HCT116 (cell line): ENCODE results near the gene ANKRD33. TPM values are rescaled to one million over a fixed set of nuclear protein-coding genes. Genes with fewer than 3 reads are reported as not detected.
A peak's percentile ranks its signal among the peaks of the same experiment; 100 is the strongest.

Experiments used
- ATAC-seq: fragments of 200-7000 bp; cut with Tn5 transposase; 2 replicates; pipeline ENCODE4 v1.9.1; 2020; ENCODE audit warnings: mild to moderate bottlenecking, moderate library complexity
- BruUV-seq: library from RNA; stranded (reverse); fragments of 400-500 nt; replicated peaks from 2 replicates; lab custom pipeline; 2021; lab: Mats Ljungman, UMichigan
- CTCF ChIA-PET: fragments of 300-600 bp; sonication (Branson Sonifier 250); formaldehyde crosslinking; loops from one replicate; lab custom pipeline; 2021; ENCODE audit warnings: antibody characterized with exemption; lab: Charles Lee
- POLR2A ChIA-PET: fragments of 300-600, 350-600 bp; sonication (Branson Sonifier 250); formaldehyde crosslinking; loops from one replicate; lab custom pipeline; 2021; ENCODE audit warnings: antibody characterized with exemption; lab: Charles Lee
- RAD21 ChIA-PET, 2 experiments: fragments of 300-600 bp; sonication (Branson Sonifier 250); formaldehyde crosslinking; loops; one replicate each; lab custom pipeline; 2023; ENCODE audit warnings: low total read pairs in 2 of 2; ENCODE audit not compliant: uncharacterized antibody in 2 of 2, unreplicated experiment in 2 of 2, low non-redundant PET in 1 of 2; lab: Charles Lee
- DNase-seq: peaks from one replicate; pipeline ENCODE4 v3.0.0-alpha.2; 2010; ENCODE audit warnings: low read depth, low spot score
- H2AFZ ChIP-seq: fragments of 200-600 bp; shearing (Covaris generic), sonication (generic); 2 replicates; pipeline ENCODE4 v1.6.1; 2017; ENCODE audit warnings: low read depth, mixed run types, mixed read lengths, antibody characterized with exemption, low read length; ENCODE audit not compliant: poor library complexity, severe bottlenecking
- H3K27ac ChIP-seq: 2 replicates; pipeline ENCODE4 v1.5.1; 2012; ENCODE audit warnings: low read depth, low read length
- H3K27me3 ChIP-seq: fragments of 200-600 bp; sonication (generic); 2 replicates; pipeline ENCODE4 v1.6.1; 2016; ENCODE audit warnings: mixed run types, low read length, mixed read lengths; ENCODE audit not compliant: insufficient read depth
- H3K36me3 ChIP-seq, 2 experiments: fragments of 200-500 bp in 1 of 2; fragments of 200-600 bp in 1 of 2; sonication (Bioruptor generic) in 1 of 2; sonication (generic) in 1 of 2; 2 replicates each; pipeline versions ENCODE4 v1.5.1 to v1.6.1; 2014 to 2016; ENCODE audit warnings: low read length in 2 of 2, inconsistent platforms in 1 of 2, mixed read lengths in 1 of 2, mixed run types in 1 of 2; ENCODE audit not compliant: insufficient read depth in 2 of 2, control insufficient read depth in 1 of 2
- H3K4me1 ChIP-seq, 2 experiments: fragments of 200-600 bp in 1 of 2; sonication (generic) in 1 of 2; 2 replicates each; pipeline versions ENCODE4 v1.5.1 to v1.6.1; 2012 to 2017; ENCODE audit warnings: low read length in 2 of 2, inconsistent platforms in 1 of 2, mild to moderate bottlenecking in 1 of 2, mixed read lengths in 1 of 2, mixed run types in 1 of 2, moderate library complexity in 1 of 2; ENCODE audit not compliant: insufficient read depth in 2 of 2, control insufficient read depth in 1 of 2
- H3K4me2 ChIP-seq: fragments of 200-600 bp; sonication (generic); 2 replicates; pipeline ENCODE4 v1.6.1; 2017; ENCODE audit warnings: mixed run types, low read length, mixed read lengths
- H3K4me3 ChIP-seq, 2 experiments: fragments of 200-600 bp in 1 of 2; sonication (generic) in 1 of 2; replicated peaks in 1 of 2; 2 replicates each; pipeline ENCODE4 v1.5.1; 2011 to 2016; ENCODE audit warnings: low read length in 2 of 2, control low read depth in 1 of 2, low read depth in 1 of 2, mild to moderate bottlenecking in 1 of 2, mixed read lengths in 1 of 2, mixed run types in 1 of 2
- H3K79me2 ChIP-seq: fragments of 200-600 bp; sonication (generic); 2 replicates; pipeline ENCODE4 v1.6.1; 2017; ENCODE audit warnings: mild to moderate bottlenecking, mixed run types, low read length, moderate library complexity, mixed read lengths; ENCODE audit not compliant: insufficient read depth
- H3K9ac ChIP-seq: fragments of 200-600 bp; sonication (generic); 2 replicates; pipeline ENCODE4 v1.6.1; 2016; ENCODE audit warnings: low read length, mixed read lengths
- H3K9me2 ChIP-seq: fragments of 200-600 bp; sonication (generic), shearing (Covaris generic); 2 replicates; pipeline ENCODE4 v1.6.1; 2017; ENCODE audit warnings: mixed run types, mild to moderate bottlenecking, moderate library complexity; ENCODE audit not compliant: insufficient read depth
- H3K9me3 ChIP-seq, 2 experiments: fragments of 200-500 bp in 1 of 2; fragments of 200-600 bp in 1 of 2; sonication (Bioruptor generic) in 1 of 2; sonication (generic) in 1 of 2; 2 replicates each; pipeline ENCODE4 v1.6.1; 2014 to 2017; ENCODE audit warnings: low read length in 2 of 2, mixed read lengths in 2 of 2, inconsistent platforms in 1 of 2, low read depth in 1 of 2, mild to moderate bottlenecking in 1 of 2, mixed run types in 1 of 2, moderate library complexity in 1 of 2; ENCODE audit not compliant: control insufficient read depth in 1 of 2, insufficient read depth in 1 of 2
- H4K20me1 ChIP-seq: fragments of 200-600 bp; sonication (generic), shearing (Covaris generic); 2 replicates; pipeline ENCODE4 v1.6.1; 2017; ENCODE audit warnings: mixed run types, mild to moderate bottlenecking, moderate library complexity; ENCODE audit not compliant: insufficient read depth
- ATF3 ChIP-seq: IDR thresholded peaks from 2 replicates; pipeline ENCODE4 v1.6.1; 2012
- CBX3 ChIP-seq: IDR thresholded peaks from 2 replicates; pipeline ENCODE4 v1.6.1; 2012; ENCODE audit warnings: low read depth
- CTCF ChIP-seq, 3 experiments: fragments of 200-600 bp in 1 of 3; sonication (generic) in 1 of 3; IDR thresholded peaks in 2 of 3; conservative IDR thresholded peaks in 1 of 3; 2 replicates each; pipeline ENCODE4 v1.5.1; 2012 to 2017; ENCODE audit warnings: low read depth in 2 of 3, low read length in 2 of 3, antibody characterized with exemption in 1 of 3, borderline replicate concordance in 1 of 3, control low read depth in 1 of 3, mild to moderate bottlenecking in 1 of 3, mixed read lengths in 1 of 3, mixed run types in 1 of 3, moderate library complexity in 1 of 3; ENCODE audit not compliant: insufficient read depth in 1 of 3
- EGR1 ChIP-seq: IDR thresholded peaks from 2 replicates; pipeline ENCODE4 v1.6.1; 2012; ENCODE audit warnings: low read depth
- ELF1 ChIP-seq: IDR thresholded peaks from 2 replicates; pipeline ENCODE4 v1.6.1; 2012; ENCODE audit warnings: low read depth, borderline replicate concordance
- EZH2 ChIP-seq: fragments of 200-600 bp; sonication (generic); IDR thresholded peaks from 2 replicates; pipeline ENCODE4 v1.6.1; 2017; ENCODE audit warnings: antibody characterized with exemption, mixed run types
- EZH2phosphoT487 ChIP-seq: fragments of 200-600 bp; IDR thresholded peaks from 2 replicates; pipeline ENCODE4 v1.6.1; 2018; ENCODE audit warnings: antibody characterized with exemption, borderline replicate concordance
- FOSL1 ChIP-seq: IDR thresholded peaks from 2 replicates; pipeline ENCODE4 v1.6.1; 2012; ENCODE audit warnings: low read depth
- JUND ChIP-seq: IDR thresholded peaks from 2 replicates; pipeline ENCODE4 v1.6.1; 2012
- MAX ChIP-seq: IDR thresholded peaks from 2 replicates; pipeline ENCODE4 v1.6.1; 2012
- POLR2AphosphoS5 ChIP-seq: IDR thresholded peaks from 2 replicates; pipeline ENCODE4 v1.6.1; 2011; ENCODE audit warnings: mild to moderate bottlenecking, low read depth, low read length, moderate library complexity
- REST ChIP-seq: IDR thresholded peaks from 2 replicates; pipeline ENCODE4 v1.6.1; 2012; ENCODE audit warnings: low read depth
- SIN3A ChIP-seq: IDR thresholded peaks from 2 replicates; pipeline ENCODE4 v1.6.1; 2012; ENCODE audit warnings: low read depth
- SP1 ChIP-seq: IDR thresholded peaks from 2 replicates; pipeline ENCODE4 v1.6.1; 2012; ENCODE audit warnings: low read depth
- SRF ChIP-seq: IDR thresholded peaks from 2 replicates; pipeline ENCODE4 v1.6.1; 2012; ENCODE audit warnings: low read depth
- YY1 ChIP-seq: IDR thresholded peaks from 2 replicates; pipeline ENCODE4 v1.6.1; 2011; ENCODE audit warnings: low read length, low read depth, moderate library complexity, mild to moderate bottlenecking; ENCODE audit not compliant: insufficient replicate concordance; ENCODE audit errors: extremely low read depth
- ZBTB33 ChIP-seq: IDR thresholded peaks from 2 replicates; pipeline ENCODE4 v1.6.1; 2011; ENCODE audit warnings: mild to moderate bottlenecking, low read length, moderate library complexity; ENCODE audit not compliant: insufficient replicate concordance; ENCODE audit errors: extremely low read depth
- ZNF274 ChIP-seq: fragments of 200-500 bp; sonication (Bioruptor generic); IDR thresholded peaks from 2 replicates; pipeline ENCODE4 v1.6.1; 2014; ENCODE audit warnings: mild to moderate bottlenecking, low read depth, low read length, inconsistent platforms
- intact Hi-C: fragments of 100-400 bp; cut with micrococcal nuclease; formaldehyde crosslinking; loops from 2 replicates; pipeline ENCODE4 v1.10.0; 2022
- total RNA-seq: library from RNA; stranded (reverse); gene quantifications from one replicate; pipeline ENCODE4 v1.2.1, GENCODE V29; 2021; ENCODE audit not compliant: unreplicated experiment

ANKRD33 gene
- total RNA-seq, 1 experiment from 2014 or later: not detected

- H3K79me2 ChIP-seq: no peaks in the 10 kb centered on the region
- H3K27me3 ChIP-seq: no peaks in the 10 kb centered on the region
- TF ChIP-seq ELF1 (no peak), SP1 (no peak), MAX (no peak), REST (no peak), ATF3 (no peak), FOSL1 (no peak), SRF (no peak), CBX3 (no peak), EZH2 (no peak), SIN3A (no peak), EGR1 (no peak), YY1 (no peak), CTCF (IDR thresholded peaks at IDR 0.05 in 2 of 3, conservative IDR thresholded peaks at IDR 0.05 in 1 of 3; ENCODE audit: borderline replicate concordance in 1 of 3, insufficient read depth in 1 of 3, low read depth in 2 of 3, low read length in 2 of 3) (no peak), ZBTB33 (no peak), JUND (no peak), ZNF274 (no peak), POLR2AphosphoS5 (no peak), EZH2phosphoT487 (no peak)
Observed at GRCh38 chr12:51911788-51912711, 24.1 kb downstream of the ANKRD33 start.

More at GRCh38 chr12:51911788-51912711, 24.1 kb downstream of the ANKRD33 start:
- no peak for DNase-seq
- Histone ChIP-seq H3K4me3 (peak overlapping the region; percentile 16 to 19; a peak in 3 of 4 replicates), H3K9me2 (no peaks in the 10 kb centered on the region), H3K27ac (no peak overlapping the region; the same call in 1 of the 2 replicates), H3K9ac (no peak overlapping the region), H4K20me1 (no peaks in the 10 kb centered on the region), H3K9me3 (no peaks in the 10 kb centered on the region), H2AFZ (no peak overlapping the region), H3K4me2 (peak overlapping the region; percentile 46), H3K36me3 (no peaks in the 10 kb centered on the region), H3K4me1 (peaks cover 8 to 21% of the 10 kb centered on the region in 2 experiments)
- POLR2A ChIA-PET: no interaction called here
- BruUV-seq: no TSS peak
- CTCF ChIA-PET: interaction anchor here (1.8 to 3.1 kb wide), 2 partner anchors 11 to 17 kb away, joined by 8 to 22 read pairs; no protein-coding TSS in a partner anchor
- peak; percentile 83 for ATAC-seq
- RAD21 ChIA-PET: no interaction called here
- intact Hi-C loops: no loop called here
